Esophagus muscularis mucosa (tissue), 4 donors: ENCODE measurements around the gene SLITRK6. TPM values are rescaled to one million over a fixed set of nuclear protein-coding genes. Genes with fewer than 3 reads are reported as not detected.
A peak's percentile ranks its signal among the peaks of the same experiment; 100 is the strongest.

ENCODE experiments used
- DNase-seq: peaks from one replicate; pipeline ENCODE4 v3.0.0-alpha.2; 2017; ENCODE audit errors: extremely low spot score
- H3K27ac ChIP-seq, 4 donors: fragments of 200-600 bp; sonication (generic); replicated peaks in 1 of 4; 1 replicate in 3 of 4; 2 replicates in 1 of 4; pipeline ENCODE4 v1.5.1; 2016 to 2019; ENCODE audit warnings: mild to moderate bottlenecking in 1 of 4
- H3K27me3 ChIP-seq, 4 donors: fragments of 200-600 bp; sonication (generic); one replicate each; pipeline versions ENCODE4 v1.5.1 to v1.6.0; 2016 to 2019
- H3K36me3 ChIP-seq, 4 donors: fragments of 200-600 bp; sonication (generic); one replicate each; pipeline ENCODE4 v1.5.1; 2016 to 2019
- H3K4me1 ChIP-seq, 4 donors: fragments of 200-600 bp; sonication (generic); one replicate each; pipeline ENCODE4 v1.5.1; 2016 to 2019
- H3K4me3 ChIP-seq, 4 donors: fragments of 200-600 bp; sonication (generic); 1 replicate in 2 of 4; 2 replicates in 2 of 4; pipeline ENCODE4 v1.5.1; 2016 to 2019; ENCODE audit warnings: mild to moderate bottlenecking in 4 of 4, moderate library complexity in 1 of 4
- H3K9me3 ChIP-seq, 4 donors: fragments of 200-600 bp; sonication (generic); 1 replicate in 3 of 4; 2 replicates in 1 of 4; pipeline ENCODE4 v1.5.1; 2016 to 2019
- EP300 ChIP-seq: sonication (generic); formaldehyde crosslinking; IDR thresholded peaks from one replicate; pipeline ENCODE4 v1.6.1; 2017; ENCODE audit warnings: antibody characterized with exemption
- POLR2A ChIP-seq: fragments of 450-650 bp; IDR thresholded peaks from one replicate; pipeline ENCODE4 v1.6.1; 2017; ENCODE audit warnings: antibody characterized with exemption, moderate library complexity, mild to moderate bottlenecking, low read depth
- POLR2AphosphoS5 ChIP-seq, 2 donors: sonication (generic); formaldehyde crosslinking; IDR thresholded peaks; one replicate each; pipeline ENCODE4 v1.6.1; 2017; ENCODE audit warnings: antibody characterized with exemption in 2 of 2
- WGBS: methylation state at CpG from one replicate; pipeline ENCODE4 v1.1.5; 2018; 5-methylcytosine and 5-hydroxymethylcytosine counted together
- intact Hi-C: fragments of 100-400 bp; cut with DNase I; formaldehyde crosslinking; loops from one replicate; pipeline ENCODE4 v1.15.1; 2023
- total RNA-seq, 4 donors: library from RNA; depleted of rRNA; stranded (reverse); fragments of >200 nt; gene quantifications; one replicate each; pipeline versions ENCODE4 v1.1.0 to v1.2.1, GENCODE V29; 2016
- TF ChIP-seq, protein P1 (sequence below), 3 experiments: fragments of 200-600 bp in 2 of 3; fragments of 450-650 bp in 1 of 3; sonication (generic) in 2 of 3; IDR thresholded peaks; one replicate each; pipeline ENCODE4 v1.5.1; 2017 to 2019; ENCODE audit warnings: antibody characterized with exemption in 3 of 3, mild to moderate bottlenecking in 2 of 3, moderate library complexity in 1 of 3

Gene SLITRK6
- total RNA-seq, 4 donors from 2014 or later = 1.3 to 5.0 (median 3.3) TPM

DNA sequence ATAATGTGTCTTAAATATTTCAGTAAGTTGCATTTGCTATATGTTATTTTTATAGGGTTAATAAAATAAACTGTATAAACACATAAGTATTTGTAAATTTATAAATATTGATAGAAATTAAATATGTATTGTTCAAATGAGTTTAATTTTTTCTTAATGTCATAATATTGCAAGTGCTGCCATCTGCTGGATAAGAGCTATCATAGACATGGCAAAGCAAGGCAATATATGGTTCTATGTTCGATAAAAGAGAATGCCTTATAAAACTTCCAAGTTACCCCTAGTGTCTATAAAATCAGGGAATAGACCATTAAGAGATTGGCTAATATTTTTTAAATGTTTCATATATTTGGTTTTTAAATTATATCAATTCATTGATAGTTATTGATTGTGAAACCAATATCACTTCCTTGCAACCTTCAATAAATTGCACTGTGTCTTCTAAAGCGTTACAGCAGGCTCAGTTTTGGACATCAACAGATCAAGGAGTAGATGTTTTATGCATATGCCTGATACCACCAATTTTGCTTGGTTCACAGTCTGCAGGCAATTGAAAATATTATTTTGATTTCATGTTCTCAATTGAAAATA, 29.0 kb upstream of the SLITRK6 start:
- Histone ChIP-seq H3K27me3 (no peaks in the 10 kb centered on the region), H3K9me3 (no peaks in the 10 kb centered on the region), H3K36me3 (no peaks in the 10 kb centered on the region), H3K27ac (no peak overlapping the region), H3K4me3 (no peak overlapping the region), H3K4me1 (no peaks in the 10 kb centered on the region)
- intact Hi-C loops = no loop called here
- DNase-seq = no peak
- WGBS = 49% methylated on average over 2 of the region's 2 CpGs
- TF ChIP-seq POLR2AphosphoS5 (IDR thresholded peaks at IDR 0.05) = no peak
- TF ChIP-seq, protein P1, sequence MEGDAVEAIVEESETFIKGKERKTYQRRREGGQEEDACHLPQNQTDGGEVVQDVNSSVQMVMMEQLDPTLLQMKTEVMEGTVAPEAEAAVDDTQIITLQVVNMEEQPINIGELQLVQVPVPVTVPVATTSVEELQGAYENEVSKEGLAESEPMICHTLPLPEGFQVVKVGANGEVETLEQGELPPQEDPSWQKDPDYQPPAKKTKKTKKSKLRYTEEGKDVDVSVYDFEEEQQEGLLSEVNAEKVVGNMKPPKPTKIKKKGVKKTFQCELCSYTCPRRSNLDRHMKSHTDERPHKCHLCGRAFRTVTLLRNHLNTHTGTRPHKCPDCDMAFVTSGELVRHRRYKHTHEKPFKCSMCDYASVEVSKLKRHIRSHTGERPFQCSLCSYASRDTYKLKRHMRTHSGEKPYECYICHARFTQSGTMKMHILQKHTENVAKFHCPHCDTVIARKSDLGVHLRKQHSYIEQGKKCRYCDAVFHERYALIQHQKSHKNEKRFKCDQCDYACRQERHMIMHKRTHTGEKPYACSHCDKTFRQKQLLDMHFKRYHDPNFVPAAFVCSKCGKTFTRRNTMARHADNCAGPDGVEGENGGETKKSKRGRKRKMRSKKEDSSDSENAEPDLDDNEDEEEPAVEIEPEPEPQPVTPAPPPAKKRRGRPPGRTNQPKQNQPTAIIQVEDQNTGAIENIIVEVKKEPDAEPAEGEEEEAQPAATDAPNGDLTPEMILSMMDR (IDR thresholded peaks at IDR 0.05) = peak; percentile 39 to 62 (median 59)

DNA sequence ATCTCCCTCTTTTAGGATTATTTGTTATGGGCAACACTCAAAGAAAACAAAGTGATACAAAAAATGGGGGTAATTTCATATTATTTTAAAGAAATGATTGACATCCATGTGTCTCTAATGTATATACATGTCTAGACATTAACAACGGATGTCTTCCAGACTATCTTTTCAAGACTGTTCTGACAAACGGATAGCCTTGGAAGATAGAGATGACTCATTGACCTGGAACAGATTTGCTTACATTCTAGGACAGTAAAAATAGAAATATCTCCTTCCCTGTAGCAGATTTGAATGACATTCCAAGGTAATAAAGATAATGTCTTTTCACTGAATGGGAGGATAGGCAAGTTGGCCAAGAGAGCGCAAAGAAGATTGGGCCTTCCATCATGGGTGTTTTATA, 26.2 kb upstream of the SLITRK6 start:
- H3K27ac ChIP-seq = no peak overlapping the region
- no peaks in the 10 kb centered on the region for H3K36me3 ChIP-seq
- 56% methylated on average over 3 of the region's 3 CpGs for WGBS

DNA sequence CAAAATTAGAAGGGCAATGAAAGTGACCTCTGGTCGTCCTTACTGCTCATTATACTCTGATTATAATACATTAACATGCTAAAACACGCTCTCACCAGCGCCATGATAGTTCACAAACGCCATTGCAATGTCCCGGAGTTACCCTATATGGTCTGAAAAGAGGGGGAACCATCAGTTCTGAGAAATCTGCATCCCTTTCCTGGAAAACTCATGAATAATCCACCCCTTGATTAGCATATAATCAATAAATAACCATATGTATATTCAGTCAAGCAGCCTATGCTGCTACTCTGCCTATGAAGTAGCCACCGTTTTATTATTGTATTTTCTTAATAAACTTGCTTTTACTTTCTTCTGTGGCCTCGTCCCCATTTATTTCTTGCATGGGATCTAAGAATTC, 24.6 kb upstream of the SLITRK6 start:
- no peaks in the 10 kb centered on the region for H3K36me3 ChIP-seq
- DNase-seq = no peak
- WGBS = 89% methylated on average over 7 of the region's 7 CpGs
- no peak overlapping the region for H3K4me3 ChIP-seq
- TF ChIP-seq POLR2AphosphoS5 (IDR thresholded peaks at IDR 0.05) (no peak), POLR2A (no peak), EP300 (no peak)
- TF ChIP-seq, protein P1 (IDR thresholded peaks at IDR 0.05) = no peak
- no peak overlapping the region for H3K27ac ChIP-seq
- no peaks in the 10 kb centered on the region for H3K4me1 ChIP-seq
- H3K27me3 ChIP-seq = no peaks in the 10 kb centered on the region
- intact Hi-C loops = no loop called here
- no peaks in the 10 kb centered on the region for H3K9me3 ChIP-seq

More for the DNA sequence above, 26.2 kb upstream of the SLITRK6 start:
- no peaks in the 10 kb centered on the region for H3K4me1 ChIP-seq
- no peaks in the 10 kb centered on the region for H3K27me3 ChIP-seq
- DNase-seq = no peak
- H3K4me3 ChIP-seq = no peak overlapping the region
- intact Hi-C loops = no loop called here
- TF ChIP-seq EP300 = no peak
- TF ChIP-seq POLR2A = no peak
- no peak for TF ChIP-seq POLR2AphosphoS5 (IDR thresholded peaks at IDR 0.05)
- TF ChIP-seq, protein P1 (IDR thresholded peaks at IDR 0.05) = no peak
- H3K9me3 ChIP-seq = no peaks in the 10 kb centered on the region

DNA sequence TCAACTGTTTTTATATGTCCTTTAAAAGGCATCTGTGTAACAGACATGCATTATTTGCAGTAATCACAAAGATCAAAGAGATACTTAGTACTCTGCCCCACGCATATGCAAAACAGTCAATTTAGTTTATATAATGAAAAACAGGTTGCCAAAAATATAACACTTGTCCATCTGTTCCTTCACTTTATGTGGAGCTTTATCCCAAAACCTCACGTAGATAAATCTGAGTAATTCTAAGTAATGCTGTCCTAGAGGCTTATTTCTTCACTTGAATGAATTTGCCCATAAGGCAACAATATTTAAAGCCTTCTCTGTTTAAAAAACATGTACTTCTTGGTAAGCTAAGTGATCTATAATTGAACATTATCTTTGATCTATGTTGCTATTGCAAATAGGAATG, 20.3 kb upstream of the SLITRK6 start:
- Histone ChIP-seq H3K4me3 (no peak overlapping the region), H3K4me1 (no peaks in the 10 kb centered on the region), H3K36me3 (no peaks in the 10 kb centered on the region), H3K27me3 (no peaks in the 10 kb centered on the region), H3K9me3 (no peaks in the 10 kb centered on the region), H3K27ac (no peak overlapping the region)
- TF ChIP-seq, protein P1 (IDR thresholded peaks at IDR 0.05) = no peak
- TF ChIP-seq EP300 (no peak), POLR2AphosphoS5 (IDR thresholded peaks at IDR 0.05) (no peak), POLR2A (no peak)
- 85% methylated on average over 2 of the region's 2 CpGs for WGBS
- DNase-seq = no peak
- intact Hi-C loops = no loop called here

DNA sequence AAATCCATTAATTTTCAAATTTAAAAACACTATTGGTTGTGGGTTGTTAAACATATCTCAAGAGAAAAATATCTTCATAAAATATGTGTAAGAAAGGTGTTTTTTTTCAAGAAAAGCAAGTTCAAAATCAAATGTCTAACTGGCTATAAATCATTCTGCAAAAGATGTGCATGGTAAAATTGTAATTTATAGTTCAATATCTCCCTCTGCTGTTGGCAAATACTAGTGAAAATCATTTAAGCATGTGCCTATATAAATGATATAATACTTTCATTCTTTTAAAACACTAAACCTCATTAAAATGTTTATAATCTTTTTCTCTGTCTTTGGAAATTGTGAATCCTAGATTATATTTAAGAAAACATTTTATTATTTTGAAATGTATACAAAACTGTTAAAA, 17.2 kb upstream of the SLITRK6 start:
- Histone ChIP-seq H3K27me3 (no peaks in the 10 kb centered on the region), H3K36me3 (no peaks in the 10 kb centered on the region), H3K4me1 (no peaks in the 10 kb centered on the region), H3K4me3 (no peak overlapping the region), H3K27ac (no peak overlapping the region), H3K9me3 (no peaks in the 10 kb centered on the region)
- TF ChIP-seq POLR2AphosphoS5 (IDR thresholded peaks at IDR 0.05) = no peak
- TF ChIP-seq POLR2A = no peak
- TF ChIP-seq, protein P1 (IDR thresholded peaks at IDR 0.05) = no peak
- no peak for TF ChIP-seq EP300
- intact Hi-C loops = no loop called here
- no peak for DNase-seq
